ENCODE data around the gene EPHA7. TPM values are rescaled to one million over a fixed set of nuclear protein-coding genes. Genes with fewer than 3 reads are reported as not detected.
A peak's percentile ranks its signal among the peaks of the same experiment; 100 is the strongest.

Gene EPHA7
- total and polyA plus RNA-seq, 2 donors from 2014 or later: 2.6 to 27.0 TPM

DNA sequence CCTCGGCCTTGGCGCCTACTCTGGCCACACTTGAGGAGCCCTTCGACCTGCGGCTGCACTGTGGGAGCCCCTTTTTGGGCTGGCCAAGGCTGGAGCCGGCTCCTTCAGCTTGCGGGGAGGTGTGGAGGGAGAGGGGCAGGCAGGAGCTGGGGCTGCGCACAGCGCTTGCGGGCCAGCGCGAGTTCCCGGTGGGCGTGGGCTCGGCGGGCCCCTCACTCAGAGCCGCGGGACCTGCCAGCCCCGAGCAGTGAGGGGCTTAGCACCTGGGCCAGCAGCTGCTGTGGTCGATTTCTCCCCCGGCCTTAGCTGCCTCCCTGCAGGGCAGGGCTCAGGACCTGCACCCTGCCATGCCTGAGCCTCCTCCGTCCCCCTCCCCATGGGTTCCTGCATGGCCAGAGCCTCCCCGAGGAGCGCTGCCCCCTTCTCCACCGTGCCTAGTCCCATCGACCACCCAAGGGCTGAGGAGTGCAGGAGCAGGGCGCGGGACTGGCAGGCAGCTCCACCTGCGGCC lies 136.8 kb downstream of the EPHA7 start:
- FAIRE-seq: no peak

GRCh38 chr6:93278241-93278640 lies 141.1 kb downstream of the EPHA7 start:
- Histone ChIP-seq H3K27ac (ENCODE audit: low read depth in 2 of 2, low read length in 2 of 2) (no peak overlapping the region), H3K9me3 (ENCODE audit: control insufficient read depth in 2 of 3, insufficient read depth in 1 of 3, low read length in 3 of 3) (no peaks in the 10 kb centered on the region), H3K4me1 (ENCODE audit: control insufficient read depth in 2 of 3, insufficient read depth in 2 of 3, low read depth in 1 of 3, low read length in 3 of 3) (no peaks in the 10 kb centered on the region), H3K36me3 (ENCODE audit: control insufficient read depth in 2 of 3, insufficient read depth in 3 of 3, low read length in 3 of 3) (no peaks in the 10 kb centered on the region), H3K27me3 (ENCODE audit: control insufficient read depth, insufficient read depth, low read length) (no peaks in the 10 kb centered on the region), H3K9ac (ENCODE audit: low read length in 3 of 3) (no peak overlapping the region), H3K4me3 (ENCODE audit: low read length in 3 of 3) (no peak overlapping the region)
- no peak for TF ChIP-seq CTCF (IDR thresholded peaks at IDR 0.05; ENCODE audit: borderline replicate concordance, extremely low read depth, insufficient read depth)
- FAIRE-seq (no peak), DNase-seq (no peak)
- intact Hi-C loops (cut with DNase I): no loop called here

More for the DNA sequence above, 136.8 kb downstream of the EPHA7 start:
- DNase-seq: peak in 1 of 5 donors; percentile 64
- Histone ChIP-seq H3K27ac (ENCODE audit: low read depth in 2 of 2, low read length in 2 of 2) (no peak overlapping the region), H3K4me1 (ENCODE audit: control insufficient read depth in 2 of 3, insufficient read depth in 2 of 3, low read depth in 1 of 3, low read length in 3 of 3) (no peaks in the 10 kb centered on the region), H3K27me3 (ENCODE audit: control insufficient read depth, insufficient read depth, low read length) (no peaks in the 10 kb centered on the region), H3K9ac (ENCODE audit: low read length in 3 of 3) (no peak overlapping the region), H3K4me3 (ENCODE audit: low read length in 3 of 3) (no peak overlapping the region), H3K9me3 (ENCODE audit: control insufficient read depth in 2 of 3, insufficient read depth in 1 of 3, low read length in 3 of 3) (no peaks in the 10 kb centered on the region), H3K36me3 (ENCODE audit: control insufficient read depth in 2 of 3, insufficient read depth in 3 of 3, low read length in 3 of 3) (no peaks in the 10 kb centered on the region)
- intact Hi-C loops (cut with DNase I): no loop called here
- no peak for TF ChIP-seq CTCF (IDR thresholded peaks at IDR 0.05; ENCODE audit: borderline replicate concordance, extremely low read depth, insufficient read depth)

DNA sequence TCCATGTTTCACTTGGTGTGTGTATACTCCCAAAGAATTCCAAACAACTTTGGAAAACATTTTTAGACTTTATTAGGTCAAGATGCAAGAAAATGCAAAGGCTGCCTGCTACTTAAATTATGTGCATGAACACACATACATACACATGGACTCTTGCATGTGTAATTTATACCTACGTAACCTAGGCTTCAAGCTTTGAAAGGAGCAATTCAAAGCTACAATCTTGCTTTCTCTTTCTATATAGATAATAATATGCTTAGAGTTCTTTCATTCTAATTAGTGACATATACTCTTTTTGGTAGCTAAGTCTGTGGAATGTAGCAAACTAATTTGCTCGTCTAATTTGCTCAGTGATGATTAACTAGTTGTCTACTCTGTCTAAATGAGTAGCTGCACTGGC lies 146.5 kb downstream of the EPHA7 start:
- H3K27me3 ChIP-seq (ENCODE audit: control insufficient read depth, insufficient read depth, low read length): no peaks in the 10 kb centered on the region
- peak in 2 of 5 donors; percentile 28 to 31 for DNase-seq
- no peaks in the 10 kb centered on the region for H3K9me3 ChIP-seq (ENCODE audit: control insufficient read depth in 2 of 3, insufficient read depth in 1 of 3, low read length in 3 of 3)
- H3K36me3 ChIP-seq (ENCODE audit: control insufficient read depth in 2 of 3, insufficient read depth in 3 of 3, low read length in 3 of 3): no peaks in the 10 kb centered on the region
- intact Hi-C loops (cut with DNase I): no loop called here
- FAIRE-seq: no peak
- no peak overlapping the region for H3K4me3 ChIP-seq (ENCODE audit: low read length in 3 of 3)
- H3K9ac ChIP-seq (ENCODE audit: low read length in 3 of 3): no peak overlapping the region
- no peak for TF ChIP-seq CTCF (IDR thresholded peaks at IDR 0.05; ENCODE audit: borderline replicate concordance, extremely low read depth, insufficient read depth)
- no peak overlapping the region for H3K27ac ChIP-seq (ENCODE audit: low read depth in 2 of 2, low read length in 2 of 2)
- no peaks in the 10 kb centered on the region for H3K4me1 ChIP-seq (ENCODE audit: control insufficient read depth in 2 of 3, insufficient read depth in 2 of 3, low read depth in 1 of 3, low read length in 3 of 3)

DNA sequence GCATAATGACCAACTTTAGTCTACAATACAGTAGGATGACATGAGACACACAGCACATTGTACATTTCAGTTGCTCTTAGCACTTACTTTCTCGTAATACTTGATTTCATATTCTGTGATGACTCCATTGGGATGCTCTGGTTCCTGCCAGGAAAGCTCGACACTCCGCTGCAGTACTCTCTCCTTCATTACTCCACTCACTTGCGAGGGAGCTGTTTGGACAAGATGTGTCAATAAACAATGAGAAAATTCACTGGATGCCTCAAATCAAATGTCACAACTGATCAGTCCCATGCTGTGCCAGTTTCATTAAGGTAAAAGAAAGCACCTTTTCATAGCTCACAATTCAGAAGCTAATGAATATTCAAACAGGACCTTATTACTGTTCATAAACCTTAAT lies 147.1 kb downstream of the EPHA7 start:
- Histone ChIP-seq H3K4me3 (ENCODE audit: low read length in 3 of 3) (no peak overlapping the region), H3K9ac (ENCODE audit: low read length in 3 of 3) (no peak overlapping the region), H3K36me3 (ENCODE audit: control insufficient read depth in 2 of 3, insufficient read depth in 3 of 3, low read length in 3 of 3) (no peaks in the 10 kb centered on the region), H3K9me3 (ENCODE audit: control insufficient read depth in 2 of 3, insufficient read depth in 1 of 3, low read length in 3 of 3) (no peaks in the 10 kb centered on the region), H3K27ac (ENCODE audit: low read depth in 2 of 2, low read length in 2 of 2) (no peak overlapping the region), H3K4me1 (ENCODE audit: control insufficient read depth in 2 of 3, insufficient read depth in 2 of 3, low read depth in 1 of 3, low read length in 3 of 3) (no peaks in the 10 kb centered on the region), H3K27me3 (ENCODE audit: control insufficient read depth, insufficient read depth, low read length) (no peaks in the 10 kb centered on the region)
- intact Hi-C loops (cut with DNase I): no loop called here
- FAIRE-seq: no peak
- DNase-seq: peak in 1 of 5 donors; percentile 7
- TF ChIP-seq CTCF (IDR thresholded peaks at IDR 0.05; ENCODE audit: borderline replicate concordance, extremely low read depth, insufficient read depth): no peak
